SK-N-SH (cell line): Measurements from ENCODE around the gene SNRPE. TPM values are rescaled to one million over a fixed set of nuclear protein-coding genes. Genes with fewer than 3 reads are reported as not detected.

Source experiments
- CTCF ChIA-PET: fragments of 300-600, 350-600 bp; formaldehyde crosslinking; extraction: SDS; loops from one replicate; lab custom pipeline; 2021; lab: Yijun Ruan, JAX
- POLR2A ChIA-PET: fragments of 350-600 bp; sonication (Branson Sonifier 250); formaldehyde crosslinking; extraction: SDS; loops from one replicate; lab custom pipeline; 2020; ENCODE audit warnings: antibody characterized with exemption, inconsistent platforms; lab: Yijun Ruan, JAX
- DNase-seq: peaks from one replicate; pipeline ENCODE4 v3.0.0; 2012
- H2AFZ ChIP-seq: fragments of 200-600 bp; sonication (generic); 2 replicates; pipeline ENCODE4 v1.8.1; 2016; ENCODE audit warnings: antibody characterized with exemption, mild to moderate bottlenecking, low read depth
- H3F3A ChIP-seq: fragments of 200-600 bp; sonication (generic); replicated peaks from 2 replicates; pipeline ENCODE3; 2016; ENCODE audit warnings: antibody characterized with exemption, mild to moderate bottlenecking; ENCODE audit not compliant: insufficient read depth
- H3K27ac ChIP-seq, 2 experiments: fragments of 200-500 bp in 1 of 2; fragments of 200-600 bp in 1 of 2; sonication (Bioruptor generic) in 1 of 2; sonication (generic), shearing (Covaris generic) in 1 of 2; 2 replicates each; pipeline versions ENCODE4 v1.5.1 to v1.6.1; 2014 to 2016; ENCODE audit warnings: low read depth in 2 of 2, inconsistent platforms in 1 of 2, low read length in 1 of 2, mild to moderate bottlenecking in 1 of 2, mixed read lengths in 1 of 2
- H3K27me3 ChIP-seq: fragments of 200-600 bp; sonication (generic), shearing (Covaris generic); 2 replicates; pipeline ENCODE4 v1.6.1; 2016; ENCODE audit warnings: mixed run types; ENCODE audit not compliant: insufficient read depth
- H3K36me3 ChIP-seq, 2 experiments: fragments of 200-500 bp in 1 of 2; fragments of 200-600 bp in 1 of 2; sonication (Bioruptor generic) in 1 of 2; sonication (generic) in 1 of 2; replicated peaks in 1 of 2; 2 replicates each; pipeline versions ENCODE3 to v1.5.1; 2014 to 2016; ENCODE audit warnings: low read length in 1 of 2, mild to moderate bottlenecking in 1 of 2; ENCODE audit not compliant: insufficient read depth in 2 of 2, control insufficient read depth in 1 of 2
- H3K4me1 ChIP-seq, 2 experiments: fragments of 200-500 bp in 1 of 2; fragments of 200-600 bp in 1 of 2; sonication (Bioruptor generic) in 1 of 2; sonication (generic), shearing (Covaris generic) in 1 of 2; 2 replicates each; pipeline versions ENCODE4 v1.5.1 to v1.6.1; 2014 to 2016; ENCODE audit warnings: low read depth in 1 of 2, low read length in 1 of 2, mixed run types in 1 of 2; ENCODE audit not compliant: insufficient read depth in 2 of 2, control insufficient read depth in 1 of 2
- H3K4me2 ChIP-seq: fragments of 200-600 bp; sonication (generic), shearing (Covaris generic); 2 replicates; pipeline ENCODE4 v1.6.1; 2017; ENCODE audit warnings: mixed run types
- H3K4me3 ChIP-seq, 2 experiments: fragments of 200-500 bp in 1 of 2; fragments of 200-600 bp in 1 of 2; sonication (Bioruptor generic) in 1 of 2; sonication (generic), shearing (Covaris generic) in 1 of 2; 2 replicates each; pipeline versions ENCODE4 v1.5.1 to v1.8.1; 2014 to 2016; ENCODE audit warnings: low read depth in 2 of 2, inconsistent platforms in 1 of 2, low read length in 1 of 2, mild to moderate bottlenecking in 1 of 2, mixed read lengths in 1 of 2, moderate library complexity in 1 of 2
- H3K79me2 ChIP-seq: fragments of 200-600 bp; sonication (generic); 2 replicates; pipeline ENCODE4 v1.8.1; 2017; ENCODE audit warnings: mild to moderate bottlenecking; ENCODE audit not compliant: insufficient read depth
- H3K9ac ChIP-seq: fragments of 200-600 bp; sonication (generic); 2 replicates; pipeline ENCODE4 v1.6.1; 2017; ENCODE audit warnings: mixed run types
- H3K9me2 ChIP-seq: fragments of 200-600 bp; sonication (generic); 2 replicates; pipeline ENCODE4 v1.6.1; 2017; ENCODE audit warnings: mixed run types
- H3K9me3 ChIP-seq: fragments of 200-600 bp; sonication (generic); 2 replicates; pipeline ENCODE4 v1.6.1; 2017; ENCODE audit warnings: mixed run types, mild to moderate bottlenecking, moderate library complexity
- H4K20me1 ChIP-seq: fragments of 200-600 bp; sonication (generic); 2 replicates; pipeline ENCODE4 v1.6.1; 2017; ENCODE audit warnings: mild to moderate bottlenecking, mixed run types; ENCODE audit not compliant: insufficient read depth
- CHD2 ChIP-seq: fragments of 150-350 bp; IDR thresholded peaks from 2 replicates; pipeline ENCODE4 v1.6.1; 2018; ENCODE audit warnings: low read length; ENCODE audit not compliant: partially characterized antibody
- ELF1 ChIP-seq: IDR thresholded peaks from 2 replicates; pipeline ENCODE4 v1.4.0; 2012
- FOSL2 ChIP-seq: IDR thresholded peaks from 2 replicates; pipeline ENCODE4 v1.4.0; 2012; ENCODE audit warnings: low read depth, mild to moderate bottlenecking, moderate library complexity, borderline replicate concordance
- GABPA ChIP-seq: IDR thresholded peaks from 2 replicates; pipeline ENCODE4 v1.4.0; 2012; ENCODE audit warnings: low read depth, mild to moderate bottlenecking
- GATA2 ChIP-seq: sonication (generic); formaldehyde crosslinking; IDR thresholded peaks from 2 replicates; pipeline ENCODE4 v1.5.0; 2020; ENCODE audit warnings: mild to moderate bottlenecking, missing genetic modification reagents
- JUND ChIP-seq: IDR thresholded peaks from 2 replicates; pipeline ENCODE4 v1.4.0; 2012
- MXI1 ChIP-seq: IDR thresholded peaks from 2 replicates; pipeline ENCODE4 v1.6.1; 2012; ENCODE audit warnings: mild to moderate bottlenecking, low read depth, low read length, improper control_type of control experiment
- NFIC ChIP-seq: IDR thresholded peaks from 2 replicates; pipeline ENCODE4 v1.4.0; 2012; ENCODE audit warnings: borderline replicate concordance
- POLR2AphosphoS5 ChIP-seq: IDR thresholded peaks from 2 replicates; pipeline ENCODE4 v1.6.1; 2012; ENCODE audit warnings: low read depth, low read length
- RAD21 ChIP-seq: IDR thresholded peaks from 2 replicates; pipeline ENCODE4 v1.6.1; 2012; ENCODE audit warnings: mild to moderate bottlenecking, low read length
- RFX5 ChIP-seq: IDR thresholded peaks from 2 replicates; pipeline ENCODE4 v1.6.1; 2012; ENCODE audit warnings: mild to moderate bottlenecking, improper control_type of control experiment, low read length
- SMC3 ChIP-seq: IDR thresholded peaks from 2 replicates; pipeline ENCODE4 v1.6.1; 2012; ENCODE audit warnings: low read depth, low read length, improper control_type of control experiment
- TAF1 ChIP-seq: IDR thresholded peaks from 2 replicates; pipeline ENCODE4 v1.6.1; 2012; ENCODE audit warnings: low read depth, mild to moderate bottlenecking, low read length, moderate library complexity, borderline replicate concordance
- YY1 ChIP-seq: IDR thresholded peaks from 2 replicates; pipeline ENCODE4 v1.4.0; 2012; ENCODE audit warnings: low read depth, mild to moderate bottlenecking
- WGBS: methylation state at CpG from one replicate; pipeline ENCODE4 v1.1.6; 2017; ENCODE audit warnings: low lambda C conversion rate; 5-methylcytosine and 5-hydroxymethylcytosine counted together
- polyA plus RNA-seq, 3 experiments: library from polyadenylated mRNA; depleted of rRNA; stranded (reverse); fragments of >200 nt; gene quantifications; 2 replicates each; pipeline ENCODE4 v1.2.3, GENCODE V29; 2012

SNRPE gene
- polyA plus RNA-seq, 1 of the 3 experiments (the other 2 are of a cell fraction): 359 TPM

DNA sequence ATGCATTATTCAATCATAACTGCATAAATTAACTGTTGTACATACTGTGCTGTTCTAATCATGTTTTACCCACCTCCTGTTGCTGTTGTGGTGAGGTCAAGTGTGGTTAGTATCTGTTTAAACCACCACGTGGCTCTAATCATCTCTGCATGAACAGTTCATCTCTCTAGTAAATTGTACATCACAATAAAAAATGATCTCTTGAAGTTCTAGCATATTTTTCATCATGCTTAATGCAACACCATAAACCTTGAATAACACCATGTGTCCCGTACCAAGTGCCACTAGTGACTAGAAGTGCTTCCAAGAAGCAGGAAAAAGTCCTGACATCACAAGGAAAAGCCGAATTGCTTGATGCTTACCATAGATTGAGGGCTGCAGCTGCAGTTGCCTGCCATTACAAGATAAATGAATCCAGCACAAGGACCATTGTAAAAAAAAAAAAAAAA, 51.7 kb downstream of the SNRPE start:
- Histone ChIP-seq H3K79me2 (no peaks in the 10 kb centered on the region), H3K36me3 (no peaks in the 10 kb centered on the region), H3K4me3 (no peak overlapping the region), H4K20me1 (no peaks in the 10 kb centered on the region), H3K9ac (no peak overlapping the region), H3K4me1 (no peaks in the 10 kb centered on the region), H3K27me3 (no peaks in the 10 kb centered on the region), H3F3A (peaks cover 8% of the 10 kb centered on the region), H3K9me3 (no peaks in the 10 kb centered on the region), H3K27ac (no peak overlapping the region), H3K4me2 (no peak overlapping the region), H3K9me2 (no peaks in the 10 kb centered on the region), H2AFZ (no peak overlapping the region)
- CTCF ChIA-PET: no interaction called here
- 62% methylated on average over 3 of the region's 3 CpGs for WGBS
- DNase-seq: no peak
- POLR2A ChIA-PET: no interaction called here
- TF ChIP-seq NFIC: no peak
- no peak for TF ChIP-seq GABPA
- TF ChIP-seq ELF1: no peak
- no peak for TF ChIP-seq GATA2 (CRISPR knock-in tag)
- TF ChIP-seq RFX5: no peak
- TF ChIP-seq TAF1: no peak
- no peak for TF ChIP-seq FOSL2
- TF ChIP-seq MXI1: no peak
- no peak for TF ChIP-seq YY1

- DNase-seq: no peak
- H3K9me2 ChIP-seq: no peaks in the 10 kb centered on the region
- no peaks in the 10 kb centered on the region for H4K20me1 ChIP-seq
- no peaks in the 10 kb centered on the region for H3K79me2 ChIP-seq
- H3K9ac ChIP-seq: no peak overlapping the region
- ChIA-PET POLR2A (no interaction called here), CTCF (no interaction called here)
- H3K4me1 ChIP-seq: no peaks in the 10 kb centered on the region
- no peak overlapping the region for H3K27ac ChIP-seq
- no peak overlapping the region for H3K4me3 ChIP-seq
- TF ChIP-seq SMC3 (no peak), TAF1 (no peak), CHD2 (no peak), POLR2AphosphoS5 (no peak)
- H3F3A ChIP-seq: peaks cover 8% of the 10 kb centered on the region
- no peak overlapping the region for H2AFZ ChIP-seq
- no peaks in the 10 kb centered on the region for H3K36me3 ChIP-seq
- WGBS: 79% methylated on average over 3 of the region's 3 CpGs
- no peak overlapping the region for H3K4me2 ChIP-seq
- no peaks in the 10 kb centered on the region for H3K27me3 ChIP-seq
- H3K9me3 ChIP-seq: no peaks in the 10 kb centered on the region
Observed at GRCh38 chr1:203914292-203914691, 52.9 kb downstream of the SNRPE start.

GRCh38 chr1:203915811-203916210, 54.4 kb downstream of the SNRPE start:
- ChIA-PET CTCF (no interaction called here), POLR2A (no interaction called here)
- Histone ChIP-seq H3K27ac (no peak overlapping the region; a peak in 1 of 4 replicates), H3K27me3 (no peaks in the 10 kb centered on the region), H3K79me2 (no peaks in the 10 kb centered on the region), H3K4me1 (no peaks in the 10 kb centered on the region), H3K9me3 (no peaks in the 10 kb centered on the region), H4K20me1 (no peaks in the 10 kb centered on the region), H3K36me3 (no peaks in the 10 kb centered on the region), H3K4me3 (no peak overlapping the region), H3K9me2 (no peaks in the 10 kb centered on the region), H3K9ac (no peak overlapping the region), H3K4me2 (no peak overlapping the region), H3F3A (peaks cover 8% of the 10 kb centered on the region), H2AFZ (peak overlapping the region; percentile 9; the same call in 1 of the 2 replicates)
- no peak for TF ChIP-seq RAD21
- peak; percentile 24; the same call in 1 of the 2 replicates for TF ChIP-seq JUND
- DNase-seq: no peak
- WGBS: 53% methylated on average over 3 of the region's 3 CpGs
